ENCODE data around the gene PSORS1C2. TPM values are rescaled to one million over a fixed set of nuclear protein-coding genes. Genes with fewer than 3 reads are reported as not detected.

PSORS1C2 gene
- polyA plus RNA-seq, 1 donor (not counting 4 experiments of a cell fraction or from before 2014, with no cell fraction given), result not detected

GRCh38 chr6:31130751-31131150 lies 8.1 kb downstream of the PSORS1C2 start:
- no peak overlapping the region for H3K27ac ChIP-seq (ENCODE audit: control insufficient read depth, insufficient read depth, low read length)
- no peak for TF ChIP-seq CTCF (optimal IDR thresholded peaks at IDR 0.05 in 1 of 3, IDR thresholded peaks at IDR 0.05 in 1 of 3, conservative IDR thresholded peaks at IDR 0.05 in 1 of 3; ENCODE audit: extremely low read depth in 1 of 3, insufficient read depth in 2 of 3, low read length in 3 of 3)
- H3K79me2 ChIP-seq (ENCODE audit: control insufficient read depth, insufficient read depth, low read length), result no peaks in the 10 kb centered on the region
- H3K4me1 ChIP-seq (ENCODE audit: control insufficient read depth, extremely low read depth, insufficient read depth, low read length), result peaks cover 11% of the 10 kb centered on the region
- H3K4me2 ChIP-seq (ENCODE audit: control insufficient read depth, extremely low read depth, insufficient read depth, low read depth, low read length), result no peak overlapping the region
- no peaks in the 10 kb centered on the region for H4K20me1 ChIP-seq (ENCODE audit: control insufficient read depth, extremely low read depth, insufficient read depth, low read length)
- H3K36me3 ChIP-seq (ENCODE audit: control insufficient read depth in 2 of 2, extremely low read depth in 1 of 2, insufficient read depth in 2 of 2, low read length in 2 of 2), result peaks cover 5% of the 10 kb centered on the region in 2 experiments
- H3K9me3 ChIP-seq (ENCODE audit: control insufficient read depth, low read depth, low read length), result no peaks in the 10 kb centered on the region
- DNase-seq (ENCODE audit: low read depth, low spot score), result no peak
- H3K27me3 ChIP-seq (ENCODE audit: control insufficient read depth, extremely low read depth, insufficient read depth, low read length), result no peaks in the 10 kb centered on the region
- no peak overlapping the region for H2AFZ ChIP-seq (ENCODE audit: control insufficient read depth, low read length)
- H3K9me1 ChIP-seq (ENCODE audit: control insufficient read depth, extremely low read depth, insufficient read depth, low read length), result no peaks in the 10 kb centered on the region
- no peak for FAIRE-seq
- no peak overlapping the region for H3K4me3 ChIP-seq (ENCODE audit: control insufficient read depth in 2 of 3, extremely low read depth in 1 of 3, insufficient read depth in 2 of 3, low read depth in 1 of 3, low read length in 3 of 3)
- dilution Hi-C loops (cut with MboI; ENCODE audit: extremely low pct_ligation_motif_present, low sequenced_read_pairs), result no loop called here
- no peak overlapping the region for H3K9ac ChIP-seq (ENCODE audit: control insufficient read depth, extremely low read depth, insufficient read depth, low read length)

GRCh38 chr6:31129130-31129529 lies 9.7 kb downstream of the PSORS1C2 start:
- H3K9me3 ChIP-seq (ENCODE audit: control insufficient read depth, low read depth, low read length), result no peaks in the 10 kb centered on the region
- no peak for FAIRE-seq
- dilution Hi-C loops (cut with MboI; ENCODE audit: extremely low pct_ligation_motif_present, low sequenced_read_pairs), result no loop called here

More at GRCh38 chr6:31129130-31129529, 9.7 kb downstream of the PSORS1C2 start:
- no peak overlapping the region for H2AFZ ChIP-seq (ENCODE audit: control insufficient read depth, low read length)
- peaks cover 22% of the 10 kb centered on the region for H3K4me1 ChIP-seq (ENCODE audit: control insufficient read depth, extremely low read depth, insufficient read depth, low read length)
- no peaks in the 10 kb centered on the region for H3K27me3 ChIP-seq (ENCODE audit: control insufficient read depth, extremely low read depth, insufficient read depth, low read length)
- no peak overlapping the region for H3K9ac ChIP-seq (ENCODE audit: control insufficient read depth, extremely low read depth, insufficient read depth, low read length)
- TF ChIP-seq CTCF (optimal IDR thresholded peaks at IDR 0.05 in 1 of 3, IDR thresholded peaks at IDR 0.05 in 1 of 3, conservative IDR thresholded peaks at IDR 0.05 in 1 of 3; ENCODE audit: extremely low read depth in 1 of 3, insufficient read depth in 2 of 3, low read length in 3 of 3) (no peak), EZH2 (IDR thresholded peaks at IDR 0.05; ENCODE audit: low read length) (no peak)
- no peak overlapping the region for H3K4me2 ChIP-seq (ENCODE audit: control insufficient read depth, extremely low read depth, insufficient read depth, low read depth, low read length)
- H3K79me2 ChIP-seq (ENCODE audit: control insufficient read depth, insufficient read depth, low read length), result no peaks in the 10 kb centered on the region
- no peak overlapping the region for H3K27ac ChIP-seq (ENCODE audit: control insufficient read depth, insufficient read depth, low read length)
- no peaks in the 10 kb centered on the region for H3K9me1 ChIP-seq (ENCODE audit: control insufficient read depth, extremely low read depth, insufficient read depth, low read length)
- no peaks in the 10 kb centered on the region for H4K20me1 ChIP-seq (ENCODE audit: control insufficient read depth, extremely low read depth, insufficient read depth, low read length)
- H3K4me3 ChIP-seq (ENCODE audit: control insufficient read depth in 2 of 3, extremely low read depth in 1 of 3, insufficient read depth in 2 of 3, low read depth in 1 of 3, low read length in 3 of 3), result no peak overlapping the region
- DNase-seq (ENCODE audit: low read depth, low spot score), result no peak
- peaks cover 5% of the 10 kb centered on the region in 2 experiments for H3K36me3 ChIP-seq (ENCODE audit: control insufficient read depth in 2 of 2, extremely low read depth in 1 of 2, insufficient read depth in 2 of 2, low read length in 2 of 2)

All from keratinocyte (primary cell).